PC-3 (cell line): ENCODE data around the gene GRAMD1C. TPM values are rescaled to one million over a fixed set of nuclear protein-coding genes. Genes with fewer than 3 reads are reported as not detected.

ENCODE experiments used
- ATAC-seq: fragments of 200-7000 bp; cut with Tn5 transposase; 2 replicates; pipeline ENCODE4 v1.9.1; 2020; ENCODE audit warnings: mild to moderate bottlenecking, moderate library complexity
- BruUV-seq: library from RNA; stranded (reverse); fragments of 400-500 nt; replicated peaks from 2 replicates; lab custom pipeline; 2021; lab: Mats Ljungman, UMichigan
- CTCF ChIA-PET: fragments of 300-600 bp; sonication (Branson Sonifier 250); formaldehyde crosslinking; loops from one replicate; lab custom pipeline; 2022; ENCODE audit warnings: antibody characterized with exemption; lab: Charles Lee
- POLR2A ChIA-PET: fragments of 300-600 bp; sonication (Branson Sonifier 250); formaldehyde crosslinking; loops from one replicate; lab custom pipeline; 2022; ENCODE audit warnings: antibody characterized with exemption; ENCODE audit not compliant: unreplicated experiment; lab: Charles Lee
- DNase-seq: peaks from one replicate; pipeline ENCODE4 v3.0.0-alpha.2; 2015
- H2AFZ ChIP-seq: fragments of 300-600 bp; sonication (generic); 2 replicates; pipeline ENCODE4 v1.6.0; 2016; ENCODE audit warnings: antibody characterized with exemption, low read length
- H3F3A ChIP-seq: fragments of 300-600 bp; sonication (generic); one replicate; pipeline ENCODE4 v1.6.0; 2017; ENCODE audit warnings: antibody characterized with exemption, low read length, control low read depth, mild to moderate bottlenecking; ENCODE audit not compliant: unreplicated experiment
- H3K27ac ChIP-seq: fragments of 300-600 bp; sonication (generic); 2 replicates; pipeline ENCODE4 v1.5.1; 2016; ENCODE audit warnings: mild to moderate bottlenecking, low read length
- H3K27me3 ChIP-seq: fragments of 300-600 bp; sonication (generic); 2 replicates; pipeline ENCODE4 v1.6.1; 2016; ENCODE audit warnings: low read length, mixed read lengths
- H3K36me3 ChIP-seq: fragments of 300-600 bp; sonication (generic); 2 replicates; pipeline ENCODE4 v1.6.1; 2016; ENCODE audit warnings: low read depth, mixed run types, low read length, mixed read lengths
- H3K4me1 ChIP-seq: fragments of 300-600 bp; sonication (generic); 2 replicates; pipeline ENCODE4 v1.5.1; 2016; ENCODE audit warnings: low read length; ENCODE audit not compliant: insufficient read depth
- H3K4me2 ChIP-seq: fragments of 300-600 bp; sonication (generic); 2 replicates; pipeline ENCODE4 v1.6.0; 2016; ENCODE audit warnings: low read length
- H3K4me3 ChIP-seq: fragments of 300-600 bp; sonication (generic); 2 replicates; pipeline ENCODE4 v1.5.1; 2016; ENCODE audit warnings: mild to moderate bottlenecking, low read length, mixed read lengths
- H3K79me2 ChIP-seq: fragments of 300-600 bp; sonication (generic); 2 replicates; pipeline ENCODE4 v1.6.1; 2017; ENCODE audit warnings: low read length, mixed read lengths
- H3K9ac ChIP-seq: fragments of 300-600 bp; sonication (generic); 2 replicates; pipeline ENCODE4 v1.6.0; 2016; ENCODE audit warnings: mild to moderate bottlenecking, low read length
- H3K9me2 ChIP-seq: fragments of 300-600 bp; sonication (generic); replicated peaks from 2 replicates; pipeline ENCODE4 v1.6.1; 2016; ENCODE audit warnings: mixed run types, low read length, mixed read lengths
- H3K9me3 ChIP-seq: fragments of 300-600 bp; sonication (generic); 2 replicates; pipeline ENCODE4 v1.6.1; 2016; ENCODE audit warnings: low read length, mixed read lengths
- H4K20me1 ChIP-seq: fragments of 300-600 bp; sonication (generic); 2 replicates; pipeline ENCODE4 v1.6.1; 2016; ENCODE audit warnings: low read length, mixed read lengths
- CTCF ChIP-seq: fragments of 300-600 bp; sonication (generic); conservative IDR thresholded peaks from 2 replicates; pipeline ENCODE4 v1.5.1; 2017; ENCODE audit warnings: antibody characterized with exemption, low read depth, mild to moderate bottlenecking, low read length
- EZH2 ChIP-seq: fragments of 300-600 bp; sonication (generic); IDR thresholded peaks from one replicate; pipeline ENCODE4 v1.6.1; 2017; ENCODE audit warnings: antibody characterized with exemption, mild to moderate bottlenecking, low read length; ENCODE audit not compliant: unreplicated experiment
- EZH2phosphoT487 ChIP-seq: fragments of 300-600 bp; sonication (generic); IDR thresholded peaks from 2 replicates; pipeline ENCODE4 v1.6.1; 2018; ENCODE audit warnings: mild to moderate bottlenecking, antibody characterized with exemption, low read length, borderline replicate concordance
- intact Hi-C: fragments of 100-400 bp; cut with micrococcal nuclease; formaldehyde crosslinking; loops from 2 replicates; pipeline ENCODE4 v1.9.0; 2023
- total RNA-seq: library from RNA; depleted of rRNA; stranded (reverse); fragments of >200 nt; gene quantifications from 2 replicates; pipeline ENCODE4 v1.2.3, GENCODE V29; 2014

Gene GRAMD1C
- total RNA-seq, 1 experiment from 2014 or later: 2.8 TPM

GRCh38 chr3:113885050-113885449 lies 46.5 kb downstream of the GRAMD1C start:
- no peaks in the 10 kb centered on the region for H3K36me3 ChIP-seq
- POLR2A ChIA-PET: no interaction called here
- CTCF ChIA-PET: no interaction called here
- no peaks in the 10 kb centered on the region for H3K9me2 ChIP-seq
- DNase-seq: no peak
- H3K79me2 ChIP-seq: no peaks in the 10 kb centered on the region
- no peaks in the 10 kb centered on the region for H3K4me1 ChIP-seq
- BruUV-seq: no TSS peak
- no peak overlapping the region for H3K9ac ChIP-seq
- H2AFZ ChIP-seq: no peak overlapping the region
- TF ChIP-seq EZH2phosphoT487 (no peak), CTCF (no peak), EZH2 (no peak)
- 0 out of 2 replicates have a peak, but pooled peaks cover 3% of the 10 kb centered on the region for H4K20me1 ChIP-seq
- H3K9me3 ChIP-seq: no peaks in the 10 kb centered on the region
- no peaks in the 10 kb centered on the region for H3F3A ChIP-seq
- no peak for ATAC-seq
- no peak overlapping the region for H3K4me3 ChIP-seq
- H3K27ac ChIP-seq: no peak overlapping the region
- H3K4me2 ChIP-seq: no peak overlapping the region
- H3K27me3 ChIP-seq: no peaks in the 10 kb centered on the region
- intact Hi-C loops: no loop called here

GRCh38 chr3:113890256-113890900 lies 51.8 kb downstream of the GRAMD1C start:
- intact Hi-C loops: no loop called here
- Histone ChIP-seq H3K4me1 (peaks cover 6% of the 10 kb centered on the region; the same call in 1 of the 2 replicates), H4K20me1 (no peaks in the 10 kb centered on the region), H3K36me3 (no peaks in the 10 kb centered on the region), H3K4me2 (no peak overlapping the region), H3K27me3 (no peaks in the 10 kb centered on the region), H3F3A (no peaks in the 10 kb centered on the region), H3K27ac (no peak overlapping the region), H3K79me2 (no peaks in the 10 kb centered on the region), H2AFZ (no peak overlapping the region), H3K9me2 (no peaks in the 10 kb centered on the region), H3K9me3 (no peaks in the 10 kb centered on the region), H3K9ac (no peak overlapping the region), H3K4me3 (no peak overlapping the region)
- no peak for TF ChIP-seq EZH2
- no peak for TF ChIP-seq EZH2phosphoT487
- 0 out of 2 replicates have a peak, but pooled peaks have one; percentile 19 for TF ChIP-seq CTCF
- BruUV-seq: no TSS peak
- DNase-seq: no peak
- ChIA-PET CTCF (no interaction called here), POLR2A (no interaction called here)
- peak; percentile 57 for ATAC-seq

- no peak overlapping the region for H3K4me2 ChIP-seq
- no TSS peak for BruUV-seq
- no peaks in the 10 kb centered on the region for H3K79me2 ChIP-seq
- no peak overlapping the region for H2AFZ ChIP-seq
- intact Hi-C loops: no loop called here
- H3K27ac ChIP-seq: no peak overlapping the region
- H4K20me1 ChIP-seq: no peaks in the 10 kb centered on the region
- DNase-seq: no peak
- peaks cover 16% of the 10 kb centered on the region for H3K4me1 ChIP-seq
- no peak for ATAC-seq
- H3K9me2 ChIP-seq: no peaks in the 10 kb centered on the region
- no peaks in the 10 kb centered on the region for H3K27me3 ChIP-seq
- no peaks in the 10 kb centered on the region for H3K9me3 ChIP-seq
- no peak overlapping the region for H3K9ac ChIP-seq
- CTCF ChIA-PET: no interaction called here
- H3K4me3 ChIP-seq: no peak overlapping the region
- POLR2A ChIA-PET: no interaction called here
- no peaks in the 10 kb centered on the region for H3K36me3 ChIP-seq
- no peaks in the 10 kb centered on the region for H3F3A ChIP-seq
- TF ChIP-seq EZH2phosphoT487 (no peak), EZH2 (no peak), CTCF (no peak)
Observed at GRCh38 chr3:113894927-113895326, 56.3 kb downstream of the GRAMD1C start.
